A549 (cell line): ENCODE data around the gene LOXL1. TPM values are rescaled to one million over a fixed set of nuclear protein-coding genes. Genes with fewer than 3 reads are reported as not detected.

ENCODE experiments used
- ATAC-seq, 2 experiments: fragments of 200-7000 bp in 1 of 2; fragments of >200 bp in 1 of 2; cut with Nextera tagmentation in 1 of 2; cut with Tn5 transposase in 1 of 2; 3 replicates each; pipeline versions ENCODE4 v1.8.0 to v1.9.1; 2018 to 2020; ENCODE audit warnings: mild to moderate bottlenecking in 1 of 2, moderate library complexity in 1 of 2
- CTCF ChIA-PET: fragments of 300-600 bp; sonication (Branson Sonifier 250); formaldehyde crosslinking; extraction: SDS; loops from one replicate; lab custom pipeline; 2021; ENCODE audit warnings: antibody characterized with exemption, inconsistent platforms; lab: Yijun Ruan, JAX
- POLR2A ChIA-PET: fragments of 350-600 bp; formaldehyde crosslinking; extraction: SDS; loops from one replicate; lab custom pipeline; 2021; ENCODE audit warnings: antibody characterized with exemption, inconsistent platforms; lab: Yijun Ruan, JAX
- DNase-seq, 2 experiments: peaks; one replicate each; pipeline versions ENCODE4 v3.0.0 to v3.0.0-alpha.2; 2011 to 2016; ENCODE audit warnings: low read depth in 1 of 2, low spot score in 1 of 2
- FAIRE-seq: peaks from 2 replicates; lab custom pipeline; 2011; peaks lifted over from hg19 to GRCh38; lab: Jason Lieb, UNC
- H3K27ac ChIP-seq, 2 experiments: fragments of >200 bp; sonication (Bioruptor Twin); formaldehyde crosslinking; 3 replicates each; pipeline ENCODE4 v1.5.1; 2016 to 2017
- H3K4me1 ChIP-seq: fragments of >200 bp; sonication (Bioruptor Twin); formaldehyde crosslinking; 3 replicates; pipeline ENCODE4 v1.6.1; 2016
- H3K4me2 ChIP-seq: fragments of >200 bp; sonication (Bioruptor Twin); formaldehyde crosslinking; 3 replicates; pipeline ENCODE4 v1.6.1; 2016
- H3K4me3 ChIP-seq: fragments of >200 bp; sonication (Bioruptor Twin); formaldehyde crosslinking; 3 replicates; pipeline ENCODE4 v1.5.1; 2016
- H3K9me3 ChIP-seq: fragments of >200 bp; sonication (Bioruptor Twin); formaldehyde crosslinking; 3 replicates; pipeline ENCODE4 v1.6.1; 2016
- BCL3 ChIP-seq: fragments of >200 bp; sonication (Bioruptor Twin); formaldehyde crosslinking; IDR thresholded peaks from 3 replicates; pipeline ENCODE4 v1.6.1; 2016
- CBX2 ChIP-seq: fragments of 200-600 bp; sonication (generic); IDR thresholded peaks from 2 replicates; pipeline ENCODE4 v1.6.1; 2016; ENCODE audit warnings: low read depth, mild to moderate bottlenecking, borderline replicate concordance
- CBX8 ChIP-seq: fragments of 200-600 bp; sonication (generic); IDR thresholded peaks from 2 replicates; pipeline ENCODE4 v1.6.1; 2016
- CHD4 ChIP-seq: fragments of 200-600 bp; sonication (generic); IDR thresholded peaks from 2 replicates; pipeline ENCODE4 v1.6.1; 2016; ENCODE audit warnings: antibody characterized with exemption, mild to moderate bottlenecking, borderline replicate concordance
- E2F6 ChIP-seq: IDR thresholded peaks from 2 replicates; pipeline ENCODE4 v1.6.1; 2012; ENCODE audit warnings: low read depth, borderline replicate concordance
- ELK1 ChIP-seq: fragments of 150-350 bp; IDR thresholded peaks from 2 replicates; pipeline ENCODE4 v1.6.1; 2014; ENCODE audit warnings: low read depth, mild to moderate bottlenecking, low read length
- ESRRA ChIP-seq: fragments of 150-350 bp; IDR thresholded peaks from 2 replicates; pipeline ENCODE4 v1.6.1; 2014; ENCODE audit warnings: mild to moderate bottlenecking, low read length, borderline replicate concordance
- FOSB ChIP-seq: fragments of 250-450 bp; sonication (Bioruptor Pico); IDR thresholded peaks from 2 replicates; pipeline ENCODE4 v1.5.0; 2020; ENCODE audit warnings: mild to moderate bottlenecking, moderate library complexity
- FOSL2 ChIP-seq, 2 experiments: fragments of 450-650 bp in 1 of 2; fragments of >200 bp in 1 of 2; sonication (Bioruptor Twin) in 1 of 2; formaldehyde crosslinking; IDR thresholded peaks; 2 replicates each; pipeline versions ENCODE4 v1.5.0 to v1.6.1; 2016 to 2020; ENCODE audit warnings: mild to moderate bottlenecking in 1 of 2, moderate library complexity in 1 of 2
- FOXS1 ChIP-seq: fragments of 250-450 bp; sonication (Bioruptor Pico); IDR thresholded peaks from 2 replicates; pipeline ENCODE4 v1.5.0; 2020; ENCODE audit warnings: mild to moderate bottlenecking, moderate library complexity
- GATA3 ChIP-seq: IDR thresholded peaks from 2 replicates; pipeline ENCODE4 v1.6.1; 2012; ENCODE audit warnings: borderline replicate concordance
- HEYL ChIP-seq: fragments of 250-450 bp; sonication (Bioruptor Pico); IDR thresholded peaks from 2 replicates; pipeline ENCODE4 v1.8.0; 2021; ENCODE audit warnings: mild to moderate bottlenecking, moderate library complexity
- HOXB13 ChIP-seq: fragments of 250-450 bp; sonication (Bioruptor Pico); IDR thresholded peaks from 2 replicates; pipeline ENCODE4 v1.5.0; 2020; ENCODE audit warnings: low read depth, mild to moderate bottlenecking, moderate library complexity
- JUNB ChIP-seq: fragments of >200 bp; sonication (Bioruptor Twin); formaldehyde crosslinking; IDR thresholded peaks from 2 replicates; pipeline ENCODE4 v1.6.1; 2016
- RARB ChIP-seq: fragments of 250-450 bp; sonication (Bioruptor Pico); IDR thresholded peaks from 2 replicates; pipeline ENCODE4 v1.8.0; 2021; ENCODE audit warnings: mild to moderate bottlenecking, moderate library complexity
- RCOR1 ChIP-seq: fragments of 150-350 bp; IDR thresholded peaks from 2 replicates; pipeline ENCODE4 v1.6.1; 2014; ENCODE audit warnings: antibody characterized with exemption, low read length, low read depth
- RNF2 ChIP-seq: fragments of 200-600 bp; sonication (generic); IDR thresholded peaks from 2 replicates; pipeline ENCODE4 v1.6.1; 2016; ENCODE audit warnings: low read depth, mild to moderate bottlenecking, antibody characterized with exemption, moderate library complexity, borderline replicate concordance
- SMC3 ChIP-seq: fragments of >200 bp; sonication (Bioruptor Twin); formaldehyde crosslinking; IDR thresholded peaks from 3 replicates; pipeline ENCODE4 v1.6.1; 2018; ENCODE audit warnings: inconsistent platforms
- USF2 ChIP-seq: fragments of 450-650 bp; IDR thresholded peaks from 2 replicates; pipeline ENCODE4 v1.6.1; 2014; ENCODE audit warnings: antibody characterized with exemption
- ZSCAN20 ChIP-seq: fragments of 250-450 bp; sonication (Bioruptor Pico); IDR thresholded peaks from 2 replicates; pipeline ENCODE4 v1.8.0; 2022; ENCODE audit warnings: mild to moderate bottlenecking, moderate library complexity
- WGBS: methylation state at CpG from one replicate; pipeline ENCODE4 v1.1.6; 2017; ENCODE audit errors: missing lambda C conversion rate; 5-methylcytosine and 5-hydroxymethylcytosine counted together
- polyA plus RNA-seq, 4 experiments: library from polyadenylated mRNA; depleted of rRNA in 3 of 4; stranded (reverse); fragments of >200 nt; fragmentation: RNase III in 1 of 4; extraction: RNeasy Plus Mini Kit Qiagen cat#74134 plus additional on column Dnase treatment in 1 of 4; gene quantifications; 2 replicates in 3 of 4; 3 replicates in 1 of 4; pipeline ENCODE4 v1.2.3, GENCODE V29; 2011 to 2017

The LOXL1 gene
- polyA plus RNA-seq, 2 of the 4 experiments (the other 2 are of a cell fraction): 0.62 to 0.65 TPM

- ChIA-PET CTCF (interaction anchor here (0.6 to 4.8 kb wide), 19 partner anchors 8 to 232 kb away, joined by 3 to 31 read pairs (median 4); partner anchors contain the start of genes INSYN1 and TBC1D21), POLR2A (no interaction called here)
- Histone ChIP-seq H3K4me3 (no peak overlapping the region), H3K4me2 (no peak overlapping the region), H3K27ac (no peak overlapping the region), H3K9me3 (no peaks in the 10 kb centered on the region), H3K4me1 (no peaks in the 10 kb centered on the region)
- TF ChIP-seq GATA3 (no peak), ELK1 (no peak), FOXS1 (CRISPR knock-in tag) (no peak)
- DNase-seq (no peak), FAIRE-seq (no peak), ATAC-seq (no peak; a peak in 2 of 6 replicates)
- 92% methylated on average over 2 of the region's 2 CpGs for WGBS
Measured at GRCh38 chr15:73908822-73909122, 17.5 kb upstream of the LOXL1 start.

GRCh38 chr15:73909651-73910050 is 16.6 kb upstream of the LOXL1 start:
- DNase-seq: no peak
- CTCF ChIA-PET: interaction anchor here (0.5 to 4.8 kb wide), 13 partner anchors 7 to 210 kb away, joined by 3 to 31 read pairs (median 6); partner anchors contain the start of gene TBC1D21
- no peak for FAIRE-seq
- no peak overlapping the region for H3K4me2 ChIP-seq
- no peaks in the 10 kb centered on the region for H3K4me1 ChIP-seq
- no peak overlapping the region for H3K27ac ChIP-seq
- H3K9me3 ChIP-seq: no peaks in the 10 kb centered on the region
- 39% methylated on average over 2 of the region's 2 CpGs for WGBS
- no peak overlapping the region for H3K4me3 ChIP-seq
- POLR2A ChIA-PET: no interaction called here
- TF ChIP-seq ESRRA (no peak), HOXB13 (CRISPR knock-in tag) (no peak)
- no peak for ATAC-seq

GRCh38 chr15:73910522-73911303 is 15.5 kb upstream of the LOXL1 start:
- no peak overlapping the region for H3K4me2 ChIP-seq
- FAIRE-seq: no peak
- 38% methylated on average over 6 of the region's 7 CpGs for WGBS
- ATAC-seq: no peak
- H3K27ac ChIP-seq: no peak overlapping the region
- no peak overlapping the region for H3K4me3 ChIP-seq
- POLR2A ChIA-PET: no interaction called here
- CTCF ChIA-PET: interaction anchor here (0.5 to 3.5 kb wide), 6 partner anchors 10 to 310 kb away, joined by 3 to 23 read pairs (median 6); partner anchors contain the start of gene TBC1D21
- DNase-seq: no peak
- TF ChIP-seq JUNB (no peak), HEYL (CRISPR knock-in tag) (no peak), FOSL2 (IDR thresholded peaks at IDR 0.05) (no peak), FOSL2 (CRISPR knock-in tag; IDR thresholded peaks at IDR 0.05) (no peak), CHD4 (no peak), CBX2 (no peak), RNF2 (no peak), SMC3 (no peak), USF2 (no peak)
- TF ChIP-seq, all 56 proteins: peak for 0
- H3K9me3 ChIP-seq: no peaks in the 10 kb centered on the region
- no peaks in the 10 kb centered on the region for H3K4me1 ChIP-seq

- no peak for ATAC-seq
- no peak overlapping the region for H3K27ac ChIP-seq
- no peaks in the 10 kb centered on the region for H3K4me1 ChIP-seq
- POLR2A ChIA-PET: no interaction called here
- CTCF ChIA-PET: interaction anchor here (1.9 kb wide), 1 partner anchor 38 kb away, joined by 9 read pairs; the partner anchor contains the start of gene TBC1D21
- 53% methylated on average over 7 of the region's 7 CpGs for WGBS
- no peak overlapping the region for H3K4me3 ChIP-seq
- DNase-seq: no peak
- H3K9me3 ChIP-seq: no peaks in the 10 kb centered on the region
- FAIRE-seq: no peak
- no peak overlapping the region for H3K4me2 ChIP-seq
- TF ChIP-seq ELK1: no peak
- no peak for TF ChIP-seq ZSCAN20 (CRISPR knock-in tag)
- no peak for TF ChIP-seq E2F6
- no peak for TF ChIP-seq CBX8
- TF ChIP-seq USF2: no peak
- no peak for TF ChIP-seq RCOR1
- no peak for TF ChIP-seq RARB (CRISPR knock-in tag)
- no peak for TF ChIP-seq FOSB (CRISPR knock-in tag)
- no peak for TF ChIP-seq BCL3
Measured at GRCh38 chr15:73912030-73912596, 14.1 kb upstream of the LOXL1 start.
